Measurements from ENCODE around the gene HECTD4. TPM values are rescaled to one million over a fixed set of nuclear protein-coding genes. Genes with fewer than 3 reads are reported as not detected.
A peak's percentile ranks its signal among the peaks of the same experiment; 100 is the strongest.

The HECTD4 gene
- total and polyA plus RNA-seq, 9 of the 15 experiments (the other 6 are each of a cell fraction or from before 2014, with no cell fraction given) = 3.5 to 33.3 (median 13.5) TPM

- TF ChIP-seq CHD7 (IDR thresholded peaks at IDR 0.05; ENCODE audit: low read depth, low read length) (no peak), MAFG (tag; conservative IDR thresholded peaks at IDR 0.05) (peak; percentile 47), STAT5A (IDR thresholded peaks at IDR 0.05; ENCODE audit: borderline replicate concordance, low read length) (0 out of 2 replicates have a peak, but pooled peaks have one; percentile 1), FOXA3 (CRISPR knock-in tag; conservative IDR thresholded peaks at IDR 0.05 in 1 of 2, IDR thresholded peaks at IDR 0.05 in 1 of 2) (peak in 1 of 2 experiments; percentile 68; a peak in 2 of 4 replicates), BHLHE40 (IDR thresholded peaks at IDR 0.05; ENCODE audit: low read length) (no peak), AFF1 (IDR thresholded peaks at IDR 0.05; ENCODE audit: low read depth in 1 of 2, partially characterized antibody in 2 of 2) (peak in 1 of 2 experiments; percentile 37), POLR2H (tag; IDR thresholded peaks at IDR 0.05; ENCODE audit: low read depth) (peak; percentile 53), MAFF (IDR thresholded peaks at IDR 0.05; ENCODE audit: low read length) (0 out of 2 replicates have a peak, but pooled peaks have one; percentile 4), YY1 (IDR thresholded peaks at IDR 0.05; ENCODE audit: borderline replicate concordance in 1 of 3, control insufficient read depth in 1 of 3, extremely low read depth in 1 of 3, insufficient read depth in 3 of 3, insufficient read length in 1 of 3, insufficient replicate concordance in 2 of 3, low read depth in 1 of 3, low read length in 2 of 3) (peak in 1 of 3 experiments; percentile 13), ZNF253 (CRISPR knock-in tag; conservative IDR thresholded peaks at IDR 0.05) (no peak), TGIF2 (CRISPR knock-in tag; IDR thresholded peaks at IDR 0.05) (no peak)
Observed at GRCh38 chr12:112130441-112130998, 251.7 kb downstream of the HECTD4 start (continued).

Measured in K562 (cell line).